Astrocyte (in vitro differentiated cells and primary cell): ENCODE results near the gene CYP2E1.

ENCODE experiments used
- CTCF ChIP-seq: IDR thresholded peaks from 2 replicates; pipeline ENCODE4 v1.5.1; 2011; ENCODE audit warnings: low read depth, mild to moderate bottlenecking, inconsistent platforms, low read length, moderate library complexity; ENCODE audit not compliant: insufficient read depth
- EZH2 ChIP-seq: IDR thresholded peaks from 2 replicates; pipeline ENCODE4 v1.6.1; 2012; ENCODE audit warnings: mild to moderate bottlenecking, low read length, inconsistent platforms; ENCODE audit not compliant: insufficient read depth

- TF ChIP-seq EZH2, result no peak
- TF ChIP-seq CTCF, result no peak
These were observed 11.7 kb upstream of the CYP2E1 start for GRCh38 chr10:133515471-133515870.
